ENCODE measurements around the gene RESP18. TPM values are rescaled to one million over a fixed set of nuclear protein-coding genes. Genes with fewer than 3 reads are reported as not detected.

RESP18 gene
- total RNA-seq, 2 donors from 2014 or later: not detected

DNA sequence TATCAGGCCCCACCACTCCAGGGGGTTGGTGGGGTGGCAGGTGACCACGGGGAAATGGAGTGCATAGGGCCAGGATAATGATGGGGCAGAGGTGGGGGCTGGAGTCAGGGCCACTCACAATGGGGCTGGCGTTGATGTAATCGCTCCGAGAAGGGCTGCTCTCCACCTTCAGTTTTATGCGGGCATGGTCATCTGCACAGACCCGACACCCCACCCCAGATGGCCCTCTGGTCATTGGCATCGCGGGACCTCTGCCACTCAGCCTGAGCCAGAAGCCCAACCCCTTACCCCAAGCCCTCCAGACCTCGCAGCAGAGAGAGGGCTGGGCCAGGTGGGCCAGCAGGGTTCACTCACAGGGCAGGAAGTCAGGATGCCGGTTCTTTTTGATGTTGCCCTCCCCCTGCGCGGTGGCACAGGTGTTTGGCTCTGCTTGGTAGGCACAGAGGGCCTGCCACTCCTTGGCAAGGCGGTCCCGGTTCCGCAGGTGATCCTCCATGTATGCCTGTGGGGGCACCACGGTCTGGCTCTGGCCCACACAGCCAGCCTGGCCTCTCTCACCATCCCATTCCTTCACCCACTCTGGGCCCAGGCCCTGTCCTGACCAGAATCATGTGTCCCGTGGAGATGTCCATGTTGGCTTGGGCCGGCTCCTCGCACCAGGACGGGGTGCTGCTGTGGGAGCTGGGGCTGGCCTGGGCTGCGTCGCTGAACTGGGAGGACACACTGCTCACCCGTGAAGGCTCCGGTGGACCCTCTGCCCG, 35.7 kb downstream of the RESP18 start:
- H3K9me3 ChIP-seq: no peaks in the 10 kb centered on the region
- ATAC-seq (no peak), DNase-seq (no peak)
- WGBS, 2 donors: 72 to 78% methylated on average over 5 to 23 of the region's 25 CpGs
- H3K36me3 ChIP-seq (replicated peaks in 1 of 2; ENCODE audit: insufficient read depth in 1 of 2, low read depth in 2 of 2): no peaks in the 10 kb centered on the region
- no peak for TF ChIP-seq POLR2A (IDR thresholded peaks at IDR 0.05)
- TF ChIP-seq, protein P1, sequence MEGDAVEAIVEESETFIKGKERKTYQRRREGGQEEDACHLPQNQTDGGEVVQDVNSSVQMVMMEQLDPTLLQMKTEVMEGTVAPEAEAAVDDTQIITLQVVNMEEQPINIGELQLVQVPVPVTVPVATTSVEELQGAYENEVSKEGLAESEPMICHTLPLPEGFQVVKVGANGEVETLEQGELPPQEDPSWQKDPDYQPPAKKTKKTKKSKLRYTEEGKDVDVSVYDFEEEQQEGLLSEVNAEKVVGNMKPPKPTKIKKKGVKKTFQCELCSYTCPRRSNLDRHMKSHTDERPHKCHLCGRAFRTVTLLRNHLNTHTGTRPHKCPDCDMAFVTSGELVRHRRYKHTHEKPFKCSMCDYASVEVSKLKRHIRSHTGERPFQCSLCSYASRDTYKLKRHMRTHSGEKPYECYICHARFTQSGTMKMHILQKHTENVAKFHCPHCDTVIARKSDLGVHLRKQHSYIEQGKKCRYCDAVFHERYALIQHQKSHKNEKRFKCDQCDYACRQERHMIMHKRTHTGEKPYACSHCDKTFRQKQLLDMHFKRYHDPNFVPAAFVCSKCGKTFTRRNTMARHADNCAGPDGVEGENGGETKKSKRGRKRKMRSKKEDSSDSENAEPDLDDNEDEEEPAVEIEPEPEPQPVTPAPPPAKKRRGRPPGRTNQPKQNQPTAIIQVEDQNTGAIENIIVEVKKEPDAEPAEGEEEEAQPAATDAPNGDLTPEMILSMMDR (IDR thresholded peaks at IDR 0.05): no peak
- H3K27ac ChIP-seq: no peak overlapping the region
- no peaks in the 10 kb centered on the region for H3K27me3 ChIP-seq
- no peak overlapping the region for H3K4me3 ChIP-seq
- intact Hi-C loops (cut with DNase I): no loop called here
- H3K4me1 ChIP-seq: peaks cover 17% of the 10 kb centered on the region

DNA sequence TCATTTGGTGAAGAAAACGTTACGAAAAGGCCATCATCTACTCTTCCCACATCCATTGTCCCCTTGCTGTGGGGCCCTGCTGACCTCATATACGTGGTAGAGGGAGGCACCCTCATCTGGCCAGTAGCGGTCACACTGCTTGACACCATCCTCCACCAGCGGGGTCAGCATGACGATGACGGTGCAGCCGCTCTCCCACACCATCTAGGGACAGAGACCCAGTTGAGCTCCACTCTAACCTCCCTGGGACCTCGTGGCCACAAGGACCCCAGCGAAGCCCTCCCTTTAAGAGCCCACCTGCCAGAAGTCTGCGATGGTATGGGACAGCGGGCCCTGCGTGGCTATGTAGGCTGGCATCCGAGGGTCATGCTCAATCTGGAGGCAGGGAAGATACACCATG, 36.4 kb downstream of the RESP18 start:
- Histone ChIP-seq H3K9me3 (no peaks in the 10 kb centered on the region), H3K27ac (no peak overlapping the region), H3K27me3 (no peaks in the 10 kb centered on the region), H3K4me3 (no peak overlapping the region), H3K36me3 (replicated peaks in 1 of 2; ENCODE audit: insufficient read depth in 1 of 2, low read depth in 2 of 2) (no peaks in the 10 kb centered on the region), H3K4me1 (peaks cover 17% of the 10 kb centered on the region)
- intact Hi-C loops (cut with DNase I): no loop called here
- no peak for ATAC-seq
- DNase-seq: no peak
- TF ChIP-seq POLR2A (IDR thresholded peaks at IDR 0.05): no peak
- TF ChIP-seq, protein P1 (IDR thresholded peaks at IDR 0.05): no peak
- WGBS, 2 donors: 75 to 79% methylated on average over 9 to 14 of the region's 14 CpGs

DNA sequence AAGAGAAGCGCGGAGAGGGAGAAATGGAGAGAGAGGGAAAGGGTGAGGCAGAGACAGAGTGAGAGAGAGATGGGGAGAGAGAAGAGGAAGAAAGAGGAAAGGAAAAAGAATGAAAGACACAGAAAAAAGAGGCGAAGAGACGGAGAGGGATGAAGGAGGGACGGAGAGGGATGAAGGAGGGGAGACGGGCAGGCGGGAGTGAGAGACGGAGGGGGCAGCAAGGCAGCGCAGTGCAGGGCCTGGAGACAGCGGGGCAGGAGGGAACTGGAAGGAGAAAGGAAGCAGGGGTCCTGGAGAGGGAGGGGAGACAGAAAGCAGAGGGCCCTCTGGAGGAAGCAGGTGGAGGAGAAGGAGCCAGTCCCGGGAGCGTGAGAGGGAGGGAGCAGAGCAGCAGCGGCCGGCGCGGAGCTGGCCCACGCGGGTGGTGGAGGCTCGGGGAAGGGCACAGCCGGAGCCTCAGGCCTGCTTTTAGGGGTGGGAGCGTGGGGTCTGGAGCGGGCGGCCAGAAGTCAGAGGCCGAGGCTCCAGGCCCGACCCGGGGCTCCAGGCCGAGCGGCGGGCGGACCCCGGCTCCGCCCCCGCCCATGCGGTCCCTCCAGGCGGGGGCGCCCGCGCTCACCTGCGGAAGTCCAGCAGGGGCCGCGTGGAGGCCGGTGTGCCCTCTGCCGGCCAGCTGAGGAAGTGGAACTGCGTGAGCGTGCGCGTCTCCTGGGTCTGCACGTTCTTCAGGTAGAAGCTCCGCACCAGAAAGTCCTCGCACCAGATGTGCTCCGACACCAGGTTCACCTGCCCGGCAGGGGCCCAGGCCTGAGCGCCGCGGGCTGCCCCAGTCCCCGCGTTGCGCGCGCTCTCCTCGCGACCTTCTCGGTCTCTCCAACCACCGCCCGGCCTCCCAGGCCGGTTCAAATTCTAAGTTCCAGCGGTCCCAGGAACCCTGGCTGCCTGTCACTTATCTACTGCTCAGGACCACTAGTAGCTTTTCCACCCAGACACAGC, 37.9 kb downstream of the RESP18 start:
- H3K4me3 ChIP-seq: peak overlapping the region in 1 of 2 donors; percentile 35
- H3K9me3 ChIP-seq: no peaks in the 10 kb centered on the region
- ATAC-seq (peak; percentile 96), DNase-seq (peak; percentile 89 to 92 (median 91))
- intact Hi-C loops (cut with DNase I): no loop called here
- H3K4me1 ChIP-seq: peaks cover 17% of the 10 kb centered on the region
- 11 to 30% methylated on average over 23 to 67 of the region's 67 CpGs for WGBS, 2 donors
- no peaks in the 10 kb centered on the region for H3K36me3 ChIP-seq (replicated peaks in 1 of 2; ENCODE audit: insufficient read depth in 1 of 2, low read depth in 2 of 2)
- peak overlapping the region; percentile 4 to 78 (median 76) for H3K27ac ChIP-seq
- TF ChIP-seq POLR2A (IDR thresholded peaks at IDR 0.05): peak; percentile 32 to 64 (median 62)
- TF ChIP-seq, protein P1 (IDR thresholded peaks at IDR 0.05): peak; percentile 94 to 100 (median 99)
- no peaks in the 10 kb centered on the region for H3K27me3 ChIP-seq

DNA sequence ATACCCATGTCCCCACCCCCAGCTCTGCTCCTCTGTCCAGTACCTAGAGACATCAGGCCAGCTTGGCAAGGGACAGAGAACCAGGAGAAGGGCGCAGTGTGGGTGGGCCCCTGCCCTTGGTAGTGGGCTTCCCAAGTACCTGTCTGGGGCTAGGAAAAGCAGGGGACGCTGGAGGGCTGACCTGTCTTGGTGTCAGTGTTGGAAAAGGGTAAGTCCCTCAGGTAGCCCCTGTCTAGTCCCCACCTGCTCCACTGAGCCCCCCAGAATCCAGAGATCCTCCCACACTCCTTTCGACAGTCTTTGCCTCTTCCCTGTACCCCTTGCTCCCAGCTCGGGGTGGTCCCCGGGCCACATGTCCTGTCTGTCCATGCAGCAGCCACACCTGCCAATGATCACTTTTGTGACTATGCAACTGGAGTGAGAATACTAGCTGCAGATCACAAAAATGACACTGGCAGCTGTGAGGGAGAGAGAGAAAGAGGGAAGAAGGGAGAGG, 38.8 kb downstream of the RESP18 start:
- intact Hi-C loops (cut with DNase I): no loop called here
- H3K9me3 ChIP-seq: no peaks in the 10 kb centered on the region
- DNase-seq (peak in 1 of 4 donors; percentile 10), ATAC-seq (no peak)
- no peaks in the 10 kb centered on the region for H3K36me3 ChIP-seq (replicated peaks in 1 of 2; ENCODE audit: insufficient read depth in 1 of 2, low read depth in 2 of 2)
- H3K4me1 ChIP-seq: peaks cover 15% of the 10 kb centered on the region
- peak overlapping the region in 1 of 4 donors; percentile 76 for H3K27ac ChIP-seq
- H3K4me3 ChIP-seq: no peak overlapping the region
- no peaks in the 10 kb centered on the region for H3K27me3 ChIP-seq
- WGBS, 2 donors: 87% methylated on average over 4 to 5 of the region's 5 CpGs
- TF ChIP-seq, protein P1 (IDR thresholded peaks at IDR 0.05): no peak
- TF ChIP-seq POLR2A (IDR thresholded peaks at IDR 0.05): no peak
